Colonic mucosa (tissue), 4 donors: ENCODE results near the gene ZBTB2. TPM values are rescaled to one million over a fixed set of nuclear protein-coding genes. Genes with fewer than 3 reads are reported as not detected.

ENCODE experiments used
- DNase-seq: peaks from one replicate; pipeline ENCODE4 v3.0.0-alpha.2; 2020
- H3K27ac ChIP-seq: fragments of 200-600 bp; one replicate; pipeline ENCODE4 v1.8.0; 2021
- H3K27me3 ChIP-seq: fragments of 200-600 bp; one replicate; pipeline ENCODE4 v1.8.0; 2021
- H3K36me3 ChIP-seq: fragments of 200-600 bp; one replicate; pipeline ENCODE4 v1.8.0; 2021
- H3K4me1 ChIP-seq: fragments of 200-600 bp; one replicate; pipeline ENCODE4 v1.8.0; 2021; ENCODE audit warnings: mild to moderate bottlenecking
- H3K4me3 ChIP-seq: fragments of 200-600 bp; one replicate; pipeline ENCODE4 v1.8.0; 2021
- H3K9ac ChIP-seq, 2 donors: one replicate each; pipeline ENCODE4 v1.7.0; 2013; ENCODE audit warnings: control low read depth in 2 of 2, low read depth in 2 of 2, low read length in 2 of 2
- H3K9me3 ChIP-seq: fragments of 200-600 bp; one replicate; pipeline ENCODE4 v1.8.0; 2021
- CTCF ChIP-seq: fragments of 200-600 bp; IDR thresholded peaks from one replicate; pipeline ENCODE4 v1.8.0; 2022; ENCODE audit warnings: antibody characterized with exemption, mild to moderate bottlenecking
- intact Hi-C: fragments of 100-400 bp; cut with DNase I; formaldehyde crosslinking; loops from one replicate; pipeline ENCODE4 v1.14.1; 2022
- total RNA-seq, 2 donors: library from RNA; stranded (reverse); fragmentation: NEBNext Ultra II Directional in 1 of 2; extraction: Animal tissue kit (Norgen Biotek cat#: 25700) in 1 of 2; gene quantifications; one replicate each; pipeline ENCODE4 v1.2.1, GENCODE V29; 2021
- donor health status: healthy.
- donor health status: DM: no; HTN: no; CAD: no.
- donor health status: DM: no; HTN: no; CAD: no.

Gene ZBTB2
- total RNA-seq, 2 donors from 2014 or later, result 9.6 to 13.7 TPM

DNA sequence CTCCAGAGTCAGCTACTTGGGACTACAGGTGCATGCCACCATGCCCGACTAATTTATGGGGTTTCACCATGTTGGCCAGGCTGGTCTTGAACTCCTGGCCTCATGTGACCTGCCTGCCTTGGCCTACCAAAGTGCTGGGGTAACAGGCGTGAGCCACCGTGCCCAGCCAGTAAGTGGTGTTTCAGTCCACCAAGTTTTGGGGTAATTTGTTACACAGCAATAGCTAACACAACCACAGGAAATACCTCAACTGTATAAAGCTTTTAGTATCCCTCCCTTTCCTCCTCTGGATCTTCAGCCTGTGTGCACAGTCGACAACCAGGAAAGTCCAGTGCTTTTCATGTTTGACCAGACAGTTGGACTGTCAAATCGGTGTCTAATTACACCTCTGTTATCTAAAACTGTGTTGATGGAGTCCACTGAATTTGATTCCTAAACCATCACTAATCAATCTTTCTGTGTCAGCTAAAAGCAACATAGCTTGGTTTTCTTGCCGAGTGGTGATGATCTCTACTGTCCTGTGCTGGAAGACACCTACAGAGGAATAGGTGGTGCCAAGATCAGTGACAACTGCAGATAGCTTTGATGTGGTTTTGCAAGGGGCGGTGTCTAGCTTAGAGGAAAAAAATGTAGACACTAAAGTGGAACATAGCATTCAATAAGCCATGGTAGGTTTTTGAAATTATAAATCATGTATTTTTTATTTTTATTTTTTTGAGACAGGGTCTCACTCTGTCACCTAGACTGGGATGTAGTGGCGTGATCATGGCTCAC lies 22.2 kb upstream of the ZBTB2 start:
- Histone ChIP-seq H3K36me3 (no peaks in the 10 kb centered on the region), H3K9me3 (no peaks in the 10 kb centered on the region), H3K9ac (no peak overlapping the region), H3K4me1 (no peaks in the 10 kb centered on the region), H3K4me3 (no peak overlapping the region), H3K27me3 (no peaks in the 10 kb centered on the region), H3K27ac (no peak overlapping the region)
- intact Hi-C loops, result no loop called here
- TF ChIP-seq CTCF, result no peak
- no peak for DNase-seq

GRCh38 chr6:151412909-151413308 lies 21.6 kb upstream of the ZBTB2 start:
- Histone ChIP-seq H3K4me3 (no peak overlapping the region), H3K36me3 (no peaks in the 10 kb centered on the region)

DNA sequence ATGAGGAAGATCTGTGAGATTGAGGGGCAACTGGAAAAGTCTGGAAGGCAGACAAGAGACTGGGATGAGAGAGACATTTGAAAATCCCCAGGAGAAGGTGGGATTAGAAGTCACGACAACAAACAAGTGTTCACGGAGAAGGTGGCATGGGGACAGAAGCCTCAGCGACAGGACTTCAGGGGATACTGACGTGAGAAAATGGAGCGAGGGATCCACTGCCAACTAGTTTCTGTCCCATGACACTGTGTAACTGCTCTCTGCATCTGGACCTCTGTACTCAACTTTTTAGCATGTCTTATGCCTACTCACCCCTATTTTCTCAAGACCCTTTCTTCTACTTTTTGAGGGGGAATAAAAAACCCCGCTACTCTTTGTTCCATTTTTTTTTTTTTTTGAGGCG lies 18.3 kb upstream of the ZBTB2 start:
- no peaks in the 10 kb centered on the region for H3K4me1 ChIP-seq
- no peak overlapping the region for H3K27ac ChIP-seq
- TF ChIP-seq CTCF, result no peak
- intact Hi-C loops, result loop anchor here (5.0 kb wide), 1 partner anchor 68 kb away; no protein-coding TSS in a partner anchor
- DNase-seq, result no peak
- H3K9ac ChIP-seq, result no peak overlapping the region
- no peaks in the 10 kb centered on the region for H3K9me3 ChIP-seq
- H3K27me3 ChIP-seq, result no peaks in the 10 kb centered on the region
- H3K4me3 ChIP-seq, result no peak overlapping the region
- H3K36me3 ChIP-seq, result no peaks in the 10 kb centered on the region

More at GRCh38 chr6:151412909-151413308, 21.6 kb upstream of the ZBTB2 start:
- Histone ChIP-seq H3K9me3 (no peaks in the 10 kb centered on the region), H3K27me3 (no peaks in the 10 kb centered on the region), H3K9ac (no peak overlapping the region), H3K4me1 (no peaks in the 10 kb centered on the region), H3K27ac (no peak overlapping the region)
- intact Hi-C loops, result no loop called here
- no peak for DNase-seq
- no peak for TF ChIP-seq CTCF

GRCh38 chr6:151409260-151409659 lies 17.9 kb upstream of the ZBTB2 start:
- Histone ChIP-seq H3K27me3 (no peaks in the 10 kb centered on the region), H3K4me3 (no peak overlapping the region), H3K36me3 (no peaks in the 10 kb centered on the region), H3K4me1 (no peaks in the 10 kb centered on the region), H3K9ac (no peak overlapping the region), H3K27ac (no peak overlapping the region), H3K9me3 (no peaks in the 10 kb centered on the region)
- no peak for DNase-seq
- intact Hi-C loops, result loop anchor here (5.0 kb wide), 1 partner anchor 68 kb away; no protein-coding TSS in a partner anchor
- no peak for TF ChIP-seq CTCF

DNA sequence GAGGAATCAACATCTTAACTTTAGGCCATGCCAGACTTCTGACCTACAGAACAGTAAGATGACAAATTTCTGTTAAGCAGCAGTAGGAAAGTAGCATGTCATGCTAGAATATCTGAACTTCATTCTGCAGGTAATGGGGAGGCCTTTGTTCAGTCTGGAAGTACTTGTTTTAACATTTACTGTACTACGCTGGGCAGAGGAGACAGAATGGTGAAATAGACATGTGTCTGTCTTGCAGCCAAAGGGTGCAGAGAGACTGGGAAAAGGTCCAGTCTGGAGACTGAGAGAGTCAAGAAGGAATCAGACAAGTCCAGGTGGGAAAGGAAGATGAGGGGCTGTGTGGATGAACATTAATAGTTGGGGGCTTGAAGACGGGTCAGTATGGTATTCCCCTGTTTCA lies 17.5 kb upstream of the ZBTB2 start:
- Histone ChIP-seq H3K4me3 (no peak overlapping the region), H3K27ac (no peak overlapping the region), H3K36me3 (no peaks in the 10 kb centered on the region), H3K4me1 (no peaks in the 10 kb centered on the region), H3K27me3 (no peaks in the 10 kb centered on the region), H3K9me3 (no peaks in the 10 kb centered on the region), H3K9ac (no peak overlapping the region)
- no peak for TF ChIP-seq CTCF
- intact Hi-C loops, result loop anchor here (5.0 kb wide), 1 partner anchor 68 kb away; no protein-coding TSS in a partner anchor
- no peak for DNase-seq
